GM21367 (cell line): ENCODE data around the gene BRSK1.
A peak's percentile ranks its signal among the peaks of the same experiment; 100 is the strongest.

Source experiments
- ATAC-seq: cut with Tn5 transposase; IDR thresholded peaks from one replicate; pipeline ENCODE4 v1.9.1; 2021; ENCODE audit not compliant: unreplicated experiment

Gene BRSK1

DNA sequence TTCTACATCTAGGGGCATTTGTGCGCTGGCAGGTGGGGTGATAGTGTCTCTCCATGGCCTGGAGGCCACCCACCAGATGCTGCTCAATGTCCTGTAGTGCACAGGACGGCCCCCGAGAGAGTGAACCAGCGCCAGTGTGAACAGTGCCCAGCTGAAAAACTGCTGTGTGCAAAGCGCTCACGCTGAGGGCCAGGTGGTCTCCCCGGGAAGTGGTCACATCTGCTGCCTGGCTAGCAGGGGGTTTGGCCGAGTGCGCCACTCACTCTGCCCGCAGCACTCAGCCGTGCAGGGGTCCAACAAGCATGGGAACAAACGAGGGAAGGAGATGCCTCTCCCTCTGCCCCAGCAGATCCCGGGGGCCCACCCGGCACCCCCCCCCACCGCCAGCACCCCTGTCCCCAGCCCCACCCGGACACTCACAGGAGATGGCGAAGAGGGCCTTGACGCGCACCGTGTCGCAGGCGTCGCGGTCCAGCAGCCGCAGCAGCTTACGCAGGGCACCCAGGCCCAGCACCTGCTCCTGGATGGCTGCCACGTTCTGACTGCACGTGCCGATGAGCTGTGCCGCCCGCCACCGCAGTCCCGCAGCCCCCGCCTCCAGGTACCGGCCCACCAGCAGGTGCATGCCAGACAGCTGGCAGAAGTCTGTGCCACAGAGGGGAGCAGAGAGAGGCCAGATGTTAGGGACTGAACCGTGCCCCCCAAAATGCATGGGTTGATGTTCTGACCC is 9.7 kb upstream of the BRSK1 start:
- ATAC-seq = no peak

DNA sequence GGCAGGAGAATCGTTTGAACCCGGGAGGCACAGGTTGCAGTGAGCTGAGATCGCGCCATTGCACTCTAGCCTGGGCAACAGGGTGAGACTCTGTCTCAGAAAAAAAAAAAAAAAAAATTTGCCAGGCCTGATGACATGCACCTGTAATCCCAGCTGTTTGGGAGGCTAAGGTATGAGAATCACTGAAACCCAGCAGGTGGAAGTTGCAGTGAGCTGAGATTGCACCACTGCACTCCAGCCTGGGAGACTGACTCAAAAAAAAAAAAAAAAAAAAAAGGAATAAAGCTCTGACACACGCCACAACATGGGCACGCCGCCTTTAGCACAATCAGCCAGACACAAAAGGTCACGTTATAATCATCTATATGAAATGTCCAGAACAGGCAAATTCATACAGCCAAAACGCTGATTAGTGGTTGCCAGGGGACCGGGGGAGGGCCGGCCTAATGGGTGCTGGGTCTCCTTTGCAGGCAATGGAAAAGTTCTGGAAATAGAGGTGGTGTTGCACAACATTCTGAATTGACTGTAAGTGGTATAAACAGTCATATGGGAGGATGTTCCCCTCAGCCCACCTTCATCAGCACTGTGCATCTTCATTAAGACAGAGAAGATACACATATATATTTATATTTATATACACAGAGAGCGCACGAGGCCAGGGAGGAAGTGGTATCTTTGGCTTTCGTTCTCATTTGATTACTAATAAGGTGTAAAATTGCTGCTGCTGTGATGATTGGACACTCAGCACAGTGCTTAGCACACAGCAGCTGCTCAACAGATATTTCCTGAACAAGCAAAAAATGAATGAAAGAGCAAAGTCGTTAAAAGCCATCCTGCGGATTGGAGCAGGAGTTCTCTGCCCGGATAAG is 7.7 kb upstream of the BRSK1 start:
- ATAC-seq = no peak

DNA sequence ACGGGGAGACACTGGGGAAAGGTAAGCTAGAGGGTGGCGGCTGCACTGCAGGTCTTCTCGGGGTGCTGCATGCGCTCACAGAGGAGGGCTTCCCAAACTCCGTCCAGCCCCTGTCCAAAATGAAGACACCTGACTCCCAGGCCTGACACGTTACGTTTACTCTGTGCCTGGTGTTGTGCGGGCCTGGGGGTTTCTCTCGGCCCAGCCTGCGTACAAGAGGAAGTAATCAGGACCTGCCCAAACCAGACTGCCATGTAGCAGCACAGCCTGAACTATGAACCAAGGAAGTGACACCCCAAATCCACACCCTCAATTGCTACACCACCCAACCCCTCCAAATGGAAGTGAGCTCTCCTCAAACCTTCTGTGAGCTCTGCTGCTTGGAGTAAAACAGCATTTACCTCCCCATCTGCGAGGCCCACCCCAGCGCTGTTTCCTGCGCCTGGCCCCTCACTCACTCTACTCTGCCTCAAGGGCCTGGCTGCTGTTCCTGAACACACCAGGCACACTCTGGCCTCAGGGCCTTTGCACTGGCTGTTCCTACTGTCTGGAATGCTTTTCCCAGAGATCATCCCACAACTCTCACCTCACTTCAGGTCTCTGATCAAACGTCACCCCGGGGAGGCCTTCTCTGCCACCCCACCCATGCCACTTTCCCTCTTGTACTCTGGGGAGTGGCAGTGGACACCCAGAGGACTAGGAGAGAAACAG is 6.9 kb upstream of the BRSK1 start:
- no peak for ATAC-seq

DNA sequence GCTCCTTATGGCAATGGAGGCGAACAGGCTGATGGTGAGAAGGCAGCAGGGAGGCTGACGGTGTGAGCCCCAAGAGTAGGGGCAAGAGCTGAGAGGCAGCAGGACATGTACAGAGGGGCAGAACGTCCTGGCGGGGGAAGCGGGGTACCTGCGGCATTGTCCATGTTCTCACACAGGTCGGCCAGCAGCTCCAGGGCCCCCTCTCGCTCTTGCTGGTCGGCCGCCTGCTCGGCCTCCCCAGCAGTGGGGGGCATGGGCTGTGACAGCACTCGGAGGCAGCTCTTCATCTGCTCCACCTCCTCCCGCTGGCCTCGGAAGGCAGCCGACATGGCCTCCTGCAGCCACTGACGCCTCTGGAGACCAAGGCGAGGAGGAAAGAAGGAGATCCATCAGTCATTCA is 6.3 kb upstream of the BRSK1 start:
- ATAC-seq = no peak

DNA sequence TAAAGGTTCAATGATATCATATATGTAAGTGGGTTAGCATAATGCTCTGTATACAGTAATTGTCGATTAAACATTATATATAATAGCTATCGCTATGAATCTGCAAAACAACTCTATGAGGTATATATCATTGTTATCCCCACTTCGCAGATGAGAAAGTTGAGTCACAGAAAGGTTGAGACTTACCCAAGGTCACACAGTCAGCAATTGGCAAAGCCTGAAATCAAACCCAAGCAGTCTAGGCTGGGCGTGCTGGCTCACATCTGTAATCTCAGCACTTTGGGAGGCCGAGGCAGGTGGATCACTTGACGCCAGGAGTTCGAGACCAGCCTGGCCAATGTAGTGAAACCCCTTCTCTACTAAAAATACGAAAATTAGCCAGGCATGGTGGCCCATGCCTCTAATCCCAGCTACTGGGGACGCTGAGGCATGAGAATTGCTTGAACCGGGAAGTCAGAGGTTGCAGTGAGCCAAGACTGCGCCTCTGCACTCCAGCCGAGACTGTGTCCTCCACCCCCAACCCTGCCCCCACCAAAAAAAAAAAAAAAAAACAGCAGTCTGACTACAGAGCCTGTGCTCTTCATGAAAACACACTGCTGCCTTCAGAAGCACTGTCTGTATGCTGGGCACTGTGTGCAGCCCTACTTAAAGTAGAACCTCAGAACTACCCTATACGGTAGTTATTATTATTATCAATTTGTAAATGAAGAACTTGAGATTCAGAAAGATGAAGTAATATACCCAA is 5.2 kb upstream of the BRSK1 start:
- no peak for ATAC-seq

DNA sequence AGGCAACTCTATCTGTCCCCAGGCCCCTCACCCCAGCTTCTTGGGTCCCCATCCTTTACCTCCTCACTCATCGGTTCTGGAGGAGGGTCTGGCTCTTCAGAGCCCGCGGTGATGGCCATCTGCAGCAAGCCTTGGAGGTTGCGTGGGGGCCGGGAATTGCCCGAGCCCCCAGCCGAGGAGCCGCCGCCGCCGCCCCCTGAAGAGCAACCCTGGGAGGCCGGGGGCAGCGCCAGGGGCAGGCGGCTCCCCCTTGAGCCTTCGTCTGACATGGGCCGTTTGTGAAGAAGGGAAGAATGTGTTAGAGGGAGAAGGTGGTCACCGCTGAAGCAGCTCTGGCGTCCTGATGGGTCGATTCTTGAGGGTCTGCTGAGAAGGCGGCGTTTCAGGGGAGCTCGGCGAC is 4.5 kb upstream of the BRSK1 start:
- no peak for ATAC-seq

DNA sequence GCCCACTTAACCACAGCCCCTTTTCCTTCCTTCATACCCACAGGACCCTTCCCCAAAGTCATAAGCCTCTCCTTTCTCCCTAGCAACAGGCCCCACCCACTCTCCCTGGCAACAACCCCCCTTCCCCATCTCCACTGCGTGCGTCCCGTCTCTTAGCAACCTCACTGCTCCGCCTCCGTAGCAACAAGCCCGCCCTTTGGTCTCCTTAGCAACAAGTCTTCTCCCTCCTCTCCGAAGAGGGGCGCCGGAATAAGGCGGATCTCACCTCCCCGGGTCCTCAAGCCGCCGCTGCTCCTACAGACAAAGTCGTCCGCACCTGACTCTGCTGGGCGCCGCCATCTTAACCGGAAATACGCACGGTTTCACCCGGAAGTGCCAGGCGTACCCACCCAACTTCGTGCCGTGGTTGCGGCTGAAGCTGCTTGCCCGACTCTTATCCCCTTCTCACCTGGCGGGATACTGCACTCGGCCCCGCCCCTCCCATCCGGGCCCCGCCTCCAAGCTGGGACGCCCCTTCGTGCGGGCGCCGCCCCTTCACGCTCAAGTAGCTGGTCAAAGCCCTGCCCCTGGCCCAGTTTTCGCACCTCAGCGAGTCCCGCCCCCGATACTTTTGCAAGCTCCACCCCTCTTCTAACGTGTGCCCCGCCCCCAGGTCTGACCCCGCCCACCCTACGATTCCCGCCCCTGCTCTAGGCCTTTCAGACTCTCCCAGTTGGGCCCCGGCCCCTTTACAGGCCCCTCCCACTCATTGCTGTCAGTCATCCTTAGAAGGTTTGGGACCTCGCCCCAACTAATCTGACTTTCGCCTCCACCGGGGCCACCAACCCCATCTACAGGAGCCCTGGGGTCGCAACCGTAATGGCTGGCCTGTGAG is 3.8 kb upstream of the BRSK1 start, which contains the start of gene HSPBP1:
TSS of gene HSPBP1 (minus strand) at position 341 of the 874 bp plus-strand sequence. CDS start 502 bp downstream, outside the sequence.
- ATAC-seq = peak; percentile 61

DNA sequence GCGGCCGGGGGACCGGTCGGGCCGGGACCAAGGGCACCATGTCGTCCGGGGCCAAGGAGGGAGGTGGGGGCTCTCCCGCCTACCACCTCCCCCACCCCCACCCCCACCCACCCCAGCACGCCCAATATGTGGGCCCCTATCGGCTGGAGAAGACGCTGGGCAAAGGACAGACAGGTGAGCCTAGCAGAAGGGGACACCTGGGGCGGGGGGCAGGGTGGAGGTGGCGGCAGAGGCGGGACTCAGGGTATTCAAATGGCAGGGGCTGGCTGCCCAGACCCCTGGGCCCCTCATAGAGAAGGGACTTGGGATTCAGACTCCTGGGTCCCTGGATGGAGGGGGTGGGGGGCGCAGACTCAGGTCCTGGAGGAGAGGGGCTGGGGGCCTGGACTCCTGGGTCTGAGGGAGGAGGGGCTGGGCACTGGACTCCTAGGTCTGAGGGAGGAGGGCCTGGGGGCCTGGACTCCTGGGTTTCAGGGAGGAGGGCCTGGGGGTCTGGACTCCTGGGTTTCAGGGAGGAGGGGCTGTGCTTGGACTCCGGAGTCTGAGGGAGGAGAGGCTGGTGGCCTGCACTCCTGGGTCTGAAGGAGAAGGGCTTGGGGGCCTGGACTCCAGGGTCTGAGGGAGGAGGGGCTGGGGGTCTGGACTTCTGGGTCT is 735 bp downstream of the BRSK1 start:
- no peak for ATAC-seq

DNA sequence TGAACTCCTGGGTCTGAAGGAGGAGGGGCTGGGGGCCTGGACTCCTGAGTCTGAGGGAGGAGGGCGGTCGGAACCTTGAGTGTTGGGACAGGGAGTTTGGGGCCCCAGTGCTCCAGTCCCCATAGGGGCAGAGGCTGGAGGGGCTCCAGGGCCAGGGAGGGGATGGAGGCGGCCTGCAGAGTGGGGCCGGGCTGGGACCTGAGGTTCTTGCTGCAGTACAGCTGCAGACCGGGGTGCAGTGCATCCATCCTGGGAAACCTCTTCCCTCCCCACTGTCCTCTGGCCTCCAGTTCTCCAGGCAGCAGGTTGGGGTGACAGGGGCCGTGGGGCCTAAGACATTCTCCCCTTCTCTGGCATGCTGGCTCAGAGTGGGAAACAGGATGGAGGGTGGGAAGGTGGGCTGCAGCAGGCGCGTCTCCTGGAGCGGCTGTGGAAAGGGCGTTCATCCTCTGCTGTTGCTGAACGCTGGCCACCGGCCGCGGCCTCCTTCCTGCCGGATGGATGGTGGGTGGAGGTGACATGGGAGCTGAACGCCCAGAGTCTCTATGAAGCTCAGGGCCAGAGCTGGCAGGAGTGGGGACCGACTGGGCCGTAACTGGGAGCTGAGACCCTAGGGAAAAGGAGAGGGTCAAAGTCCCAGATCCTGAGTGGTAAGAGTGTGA is 1.6 kb downstream of the BRSK1 start:
- ATAC-seq = no peak

DNA sequence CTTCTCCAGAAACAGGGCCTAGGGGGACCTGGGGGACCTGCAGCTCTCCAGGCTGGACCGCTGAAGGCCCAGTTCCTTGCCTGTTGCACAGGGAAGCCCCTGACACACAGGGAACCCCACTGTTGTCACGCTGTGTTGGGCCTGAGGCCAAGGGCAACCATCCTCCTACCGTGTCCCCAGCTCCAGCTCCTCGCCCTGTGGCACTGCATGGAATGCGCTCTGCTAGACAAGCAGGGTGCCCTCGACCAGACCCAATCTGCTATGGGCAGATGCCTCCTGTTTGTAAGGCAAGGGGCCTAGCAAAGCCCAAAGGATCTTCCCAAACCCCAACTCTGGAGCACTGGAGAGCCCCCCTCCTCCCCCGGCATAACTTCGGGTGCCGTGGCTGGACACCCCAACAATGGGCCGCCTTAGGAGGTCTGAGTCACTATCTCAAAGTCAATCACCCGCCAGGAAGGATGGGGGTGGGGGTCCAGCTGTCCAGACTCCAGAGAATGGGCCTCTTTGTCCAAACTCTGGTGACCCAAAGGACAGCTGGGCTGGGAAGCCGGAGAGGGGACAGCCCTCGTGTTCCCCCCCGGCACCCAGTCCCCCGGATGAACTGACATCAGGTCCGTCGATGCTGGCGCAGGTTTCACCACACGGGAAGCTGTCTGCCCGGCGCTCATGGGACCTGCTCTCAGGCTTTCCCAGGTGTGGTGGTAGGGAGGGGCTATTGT is 3.7 kb downstream of the BRSK1 start:
- no peak for ATAC-seq

DNA sequence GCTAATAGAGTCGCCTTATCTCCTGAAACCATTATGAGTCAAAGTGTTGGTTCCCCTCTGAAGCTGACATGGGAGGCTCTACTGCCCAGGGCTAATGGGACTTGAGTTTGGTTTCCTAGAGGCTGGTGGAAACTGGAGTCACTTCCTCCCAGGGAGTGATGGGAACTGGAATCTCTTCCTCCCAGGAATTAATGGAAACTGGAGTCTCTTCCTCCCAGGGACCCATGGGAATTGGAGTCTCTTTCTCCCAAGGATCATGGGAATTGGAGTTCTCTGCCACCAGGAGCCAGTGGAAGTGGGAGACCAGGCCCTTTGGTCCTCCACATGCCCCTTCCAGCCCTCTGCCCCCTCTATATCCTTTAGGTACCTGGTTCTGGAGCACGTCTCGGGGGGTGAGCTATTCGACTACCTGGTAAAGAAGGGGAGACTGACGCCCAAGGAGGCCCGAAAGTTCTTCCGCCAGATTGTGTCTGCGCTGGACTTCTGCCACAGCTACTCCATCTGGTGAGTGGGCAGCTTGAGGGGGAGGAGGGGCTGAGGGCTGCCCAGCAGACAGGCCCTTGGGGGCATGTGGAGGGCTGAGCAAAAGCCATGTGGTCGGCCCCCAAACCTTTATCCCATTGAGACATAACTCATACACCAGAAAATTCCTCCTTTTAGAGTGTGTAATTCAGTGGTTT is 5.5 kb downstream of the BRSK1 start:
- no peak for ATAC-seq

DNA sequence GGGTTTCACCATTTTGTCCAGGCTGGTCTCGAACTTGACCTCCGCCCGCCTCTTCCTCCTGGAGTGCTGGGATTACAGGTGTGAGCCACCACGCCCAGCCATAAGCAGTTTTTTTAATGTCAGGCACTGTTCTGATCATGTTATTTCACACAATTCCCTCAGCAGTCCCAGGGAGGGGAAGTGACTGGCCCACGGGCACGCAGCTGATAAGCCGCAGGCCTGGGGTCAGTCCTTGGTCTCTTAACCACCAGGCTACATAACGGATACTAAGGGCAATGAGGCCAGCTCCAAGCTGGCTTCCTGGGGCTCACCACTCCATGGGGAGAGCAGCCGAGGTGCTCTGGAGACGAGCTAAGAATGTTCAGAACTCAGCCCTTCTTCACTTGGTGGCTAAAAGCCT is 13.5 kb downstream of the BRSK1 start:
- ATAC-seq = no peak

DNA sequence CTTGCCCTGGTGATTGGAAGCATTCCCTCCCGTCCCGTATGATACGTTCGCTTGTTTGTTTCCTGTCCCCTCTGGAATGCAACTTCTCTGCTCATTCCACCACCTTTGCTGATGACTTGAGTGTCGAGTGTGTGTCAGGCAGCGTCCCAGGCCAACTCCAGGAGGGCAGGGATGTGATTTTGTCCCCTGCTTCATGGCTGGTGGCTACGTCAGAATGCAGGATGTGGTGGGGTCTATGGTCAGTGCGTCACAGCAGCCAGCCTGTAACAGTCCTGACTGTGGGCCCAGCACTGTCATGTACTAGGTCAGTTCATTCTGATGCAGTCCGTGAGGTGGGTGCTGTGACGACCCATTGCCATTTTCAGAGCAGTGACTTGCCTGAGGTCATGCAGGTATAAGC is 16.2 kb downstream of the BRSK1 start:
- ATAC-seq = no peak

DNA sequence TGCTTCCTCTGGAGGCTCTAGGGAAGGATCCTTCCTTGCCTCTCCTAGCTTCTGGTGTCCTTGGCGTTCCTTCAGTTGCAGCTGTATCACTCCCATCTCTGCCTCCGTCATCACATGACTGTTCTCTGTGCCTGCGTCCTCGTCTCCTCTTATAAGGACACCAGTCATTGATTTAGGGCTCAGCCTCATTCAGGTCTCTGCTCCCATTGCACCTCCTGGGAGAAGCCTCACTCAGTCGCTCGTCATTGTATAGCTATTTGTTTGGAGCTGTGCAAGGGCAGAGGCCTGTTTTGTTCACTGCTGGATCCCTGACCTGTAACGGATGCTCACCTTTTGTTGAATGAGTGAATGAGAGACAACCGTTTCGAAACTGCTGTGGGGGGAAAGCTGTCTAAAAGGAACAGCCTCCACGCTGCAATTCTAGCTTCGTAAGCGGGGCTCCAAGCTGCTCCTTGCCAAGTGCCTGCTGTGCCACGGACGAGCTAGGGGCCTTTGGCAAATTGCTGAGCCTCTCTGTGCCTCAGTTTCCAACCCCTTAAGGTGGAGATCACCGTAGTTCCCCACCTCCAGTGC is 17.2 kb downstream of the BRSK1 start:
- no peak for ATAC-seq

DNA sequence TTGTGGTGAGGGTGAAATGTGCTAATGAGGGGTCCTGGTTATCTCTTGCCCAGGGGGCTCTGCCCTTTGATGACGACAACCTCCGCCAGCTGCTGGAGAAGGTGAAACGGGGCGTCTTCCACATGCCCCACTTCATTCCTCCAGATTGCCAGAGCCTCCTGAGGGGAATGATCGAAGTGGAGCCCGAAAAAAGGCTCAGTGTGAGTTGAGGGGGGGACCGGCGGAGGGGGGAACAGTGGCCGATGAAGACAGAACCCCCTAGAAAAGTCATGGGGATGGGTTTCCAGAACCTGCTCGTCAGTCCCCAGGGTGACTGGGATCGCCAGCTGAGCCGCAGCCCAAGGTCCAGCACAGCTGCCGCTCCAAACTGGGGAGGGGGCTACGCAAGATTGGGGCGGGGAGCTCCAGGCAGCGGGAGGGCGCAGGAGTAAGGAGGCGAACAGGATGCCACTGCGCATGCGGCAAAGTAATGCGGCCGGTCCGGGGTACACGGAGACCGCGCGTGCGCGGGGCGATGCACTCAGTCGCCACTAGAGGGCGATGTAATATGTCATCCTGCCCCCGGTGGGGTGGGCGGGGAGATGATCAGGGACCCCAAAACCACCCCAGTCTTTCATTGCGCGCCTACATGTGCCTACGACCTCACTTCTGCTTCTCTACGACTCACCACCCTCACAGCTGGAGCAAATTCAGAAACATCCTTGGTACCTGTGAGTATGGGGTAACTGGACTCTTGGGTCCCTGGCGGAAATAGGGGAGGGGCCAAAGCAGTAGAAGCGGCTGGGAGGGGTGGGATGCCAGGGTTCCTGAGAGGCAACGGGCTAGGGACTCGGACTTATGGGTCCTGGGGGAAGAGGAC is 17.9 kb downstream of the BRSK1 start:
- ATAC-seq = no peak

DNA sequence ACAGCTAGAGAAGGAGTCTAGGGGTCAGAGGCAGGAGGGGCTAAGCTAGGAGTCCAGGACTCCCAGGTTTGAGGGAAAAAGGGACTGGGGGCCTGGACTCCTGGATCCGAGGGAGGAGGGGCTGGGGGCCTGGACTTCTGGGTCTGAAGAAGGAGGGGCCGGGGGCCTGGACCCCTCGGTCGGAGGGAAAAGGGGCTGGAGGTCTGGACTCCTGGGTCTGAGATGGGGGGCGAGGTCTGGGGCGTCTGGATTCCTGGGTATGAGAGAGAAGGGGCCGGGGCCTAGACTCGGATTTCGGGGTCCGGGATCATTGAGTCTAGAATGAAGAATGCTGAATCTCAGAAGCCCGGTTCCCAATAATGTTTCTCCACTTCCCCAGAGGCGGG is 18.5 kb downstream of the BRSK1 start:
- no peak for ATAC-seq

DNA sequence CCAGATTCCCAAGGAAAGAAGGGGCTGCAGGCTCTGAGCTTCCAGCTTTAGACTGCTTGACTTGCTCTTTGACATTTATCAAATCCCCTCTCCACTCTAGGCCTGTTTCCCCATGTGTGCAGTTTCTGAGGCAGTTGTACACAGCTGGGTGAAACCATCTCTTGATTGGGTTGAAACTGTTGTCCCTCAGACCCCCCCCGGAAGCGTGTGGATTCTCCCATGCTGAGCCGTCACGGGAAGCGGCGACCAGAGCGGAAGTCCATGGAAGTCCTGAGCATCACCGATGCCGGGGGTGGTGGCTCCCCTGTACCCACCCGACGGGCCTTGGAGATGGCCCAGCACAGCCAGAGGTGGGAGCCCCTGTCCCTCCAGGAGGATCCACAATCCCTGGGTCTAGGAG is 19.7 kb downstream of the BRSK1 start:
- ATAC-seq = no peak
